K562 (cell line): Measurements from ENCODE around the gene LAMP1. TPM values are rescaled to one million over a fixed set of nuclear protein-coding genes. Genes with fewer than 3 reads are reported as not detected.
A peak's percentile ranks its signal among the peaks of the same experiment; 100 is the strongest.

Experiments
- ATAC-seq: fragments of 200-7000 bp; cut with Tn5 transposase; 3 replicates; pipeline ENCODE4 v1.9.1; 2020; ENCODE audit warnings: moderate library complexity
- BruUV-seq: library from RNA; stranded (reverse); fragments of 400-500 nt; replicated peaks from 2 replicates; lab custom pipeline; 2021; lab: Mats Ljungman, UMichigan
- CTCF ChIA-PET: fragments of 300-600 bp; formaldehyde crosslinking; extraction: SDS; loops from one replicate; lab custom pipeline; 2021; ENCODE audit warnings: low intra/inter-chr PET ratio; lab: Yijun Ruan, JAX
- POLR2A ChIA-PET: fragments of 300-600, 350-650 bp; sonication (Branson Sonifier 250); formaldehyde crosslinking; extraction: SDS; loops from one replicate; lab custom pipeline; 2021; ENCODE audit warnings: antibody characterized with exemption, inconsistent platforms; lab: Yijun Ruan, JAX
- DNase-seq, 4 experiments: peaks; one replicate each; pipeline versions ENCODE4 v3.0.0 to v3.0.0-alpha.2; 2011 to 2018; ENCODE audit warnings: low spot score in 3 of 4, mixed read lengths in 3 of 4; ENCODE audit errors: extremely low read depth in 1 of 4
- FAIRE-seq: peaks from 2 replicates; lab custom pipeline; 2011; peaks lifted over from hg19 to GRCh38; lab: Jason Lieb, UNC
- H2AFZ ChIP-seq: 2 replicates; pipeline ENCODE4 v1.6.0; 2011; ENCODE audit warnings: low read depth, low read length, control low read depth, inconsistent platforms
- H3K27ac ChIP-seq: fragments of 200-600 bp; 3 replicates; pipeline ENCODE4 v1.8.0; 2011; ENCODE audit warnings: low read depth, mild to moderate bottlenecking, control low read depth, inconsistent platforms, low read length, moderate library complexity, mixed read lengths; ENCODE audit errors: extremely low read depth
- H3K27me3 ChIP-seq, 2 experiments: fragments of 300-600 bp in 1 of 2; 2 replicates in 1 of 2; 3 replicates in 1 of 2; pipeline versions ENCODE4 v1.6.0 to v1.8.0; 2011; ENCODE audit warnings: inconsistent platforms in 2 of 2, low read length in 2 of 2, mild to moderate bottlenecking in 1 of 2, mixed read lengths in 1 of 2, moderate library complexity in 1 of 2; ENCODE audit not compliant: control insufficient read depth in 2 of 2, insufficient read depth in 2 of 2
- H3K36me3 ChIP-seq: fragments of 300-600 bp; 3 replicates; pipeline ENCODE4 v1.8.0; 2011; ENCODE audit warnings: mild to moderate bottlenecking, low read length, inconsistent platforms; ENCODE audit not compliant: control insufficient read depth, insufficient read depth
- H3K4me1 ChIP-seq, 2 experiments: fragments of 200-600 bp in 1 of 2; replicated peaks in 1 of 2; 2 replicates in 1 of 2; 3 replicates in 1 of 2; pipeline versions ENCODE4 v1.5.1 to v1.8.0; 2011; ENCODE audit warnings: inconsistent platforms in 2 of 2, low read length in 2 of 2, mild to moderate bottlenecking in 1 of 2, mixed read lengths in 1 of 2, moderate library complexity in 1 of 2; ENCODE audit not compliant: control insufficient read depth in 2 of 2, insufficient read depth in 2 of 2
- H3K4me2 ChIP-seq: 2 replicates; pipeline ENCODE4 v1.6.1; 2011; ENCODE audit warnings: low read length, control low read depth, inconsistent platforms, mixed read lengths; ENCODE audit not compliant: insufficient read depth
- H3K4me3 ChIP-seq: fragments of 200-600 bp; sonication (generic), shearing (Covaris generic); 2 replicates; pipeline ENCODE4 v1.5.1; 2016; ENCODE audit warnings: control low read depth, inconsistent platforms
- H3K79me2 ChIP-seq: fragments of 200-600 bp; 3 replicates; pipeline ENCODE4 v1.8.0; 2011; ENCODE audit warnings: low read length, inconsistent platforms; ENCODE audit not compliant: control insufficient read depth, insufficient read depth
- H3K9ac ChIP-seq, 2 experiments: 2 replicates each; pipeline versions ENCODE4 v1.6.0 to v1.6.1; 2011; ENCODE audit warnings: low read depth in 2 of 2, low read length in 2 of 2, control low read depth in 1 of 2, inconsistent platforms in 1 of 2, mild to moderate bottlenecking in 1 of 2, mixed read lengths in 1 of 2; ENCODE audit not compliant: insufficient read depth in 1 of 2
- H3K9me1 ChIP-seq: one replicate; pipeline ENCODE4 v1.6.0; 2011; ENCODE audit warnings: inconsistent platforms, mild to moderate bottlenecking, low read length, moderate library complexity; ENCODE audit not compliant: control insufficient read depth, insufficient read depth
- H3K9me3 ChIP-seq: replicated peaks from 2 replicates; pipeline ENCODE4 v1.5.1; 2011; ENCODE audit warnings: low read depth, low read length, inconsistent platforms; ENCODE audit not compliant: control insufficient read depth, insufficient read depth
- H4K20me1 ChIP-seq: replicated peaks from 2 replicates; pipeline ENCODE4 v1.6.1; 2011; ENCODE audit warnings: low read length, inconsistent platforms, mixed read lengths; ENCODE audit not compliant: control insufficient read depth, insufficient read depth
- CBFA2T3 ChIP-seq: fragments of 450-650 bp; IDR thresholded peaks from 2 replicates; pipeline ENCODE4 v1.6.1; 2017
- WGBS: fragments of 100-300 bp; shearing (Covaris generic); methylation state at CpG from one replicate; pipeline ENCODE4 v1.1.6; 2016; ENCODE audit warnings: low coverage, mixed read lengths; ENCODE audit not compliant: insufficient coverage; ENCODE audit errors: missing lambda C conversion rate; 5-methylcytosine and 5-hydroxymethylcytosine counted together
- in situ Hi-C: fragments of 300-500 bp; cut with MboI; formaldehyde crosslinking; loops from 4 replicates; pipeline ENCODE4 v1.15.0; 2018; ENCODE audit warnings: inconsistent platforms, mixed read lengths
- intact Hi-C: fragments of 100-400 bp; cut with micrococcal nuclease; formaldehyde crosslinking; loops from 2 replicates; pipeline ENCODE4 v1.14.2; 2022
- polyA plus RNA-seq, 8 experiments: library from polyadenylated mRNA; depleted of rRNA in 4 of 8; stranded (reverse) in 5 of 8; unstranded in 3 of 8; fragments of >200 nt; fragmentation: Nextera tagmentation in 2 of 8; fragmentation: Illumina TruSeq in 1 of 8; extraction: Ambion mirVana in 2 of 8; extraction: Trizol in 1 of 8; gene quantifications; 2 replicates each; pipeline versions ENCODE4 v1.2.1 to v1.2.3, GENCODE V29; 2011 to 2014; ENCODE audit warnings: inconsistent platforms in 1 of 8, missing spikeins in 1 of 8
- total RNA-seq, 7 experiments: library from RNA; depleted of rRNA in 6 of 7; stranded (reverse); fragments of >200 nt in 6 of 7; fragmentation: Illumina TruSeq in 2 of 7; extraction: Trizol in 2 of 7; gene quantifications; 2 replicates each; pipeline versions ENCODE4 v1.2.1 to v1.2.3, GENCODE V29; 2011 to 2021; ENCODE audit warnings: low replicate concordance in 1 of 7
- TF ChIP-seq, protein P1 (sequence below): fragments of 450-650 bp; formaldehyde crosslinking; IDR thresholded peaks from 2 replicates; pipeline ENCODE4 v1.4.0; 2020; ENCODE audit warnings: mild to moderate bottlenecking, moderate library complexity
- TF ChIP-seq, protein P2 (sequence below): fragments of 250-450 bp; sonication (Bioruptor Pico); IDR thresholded peaks from 2 replicates; pipeline ENCODE4 v1.4.0; 2020
- TF ChIP-seq, protein P3 (sequence below), 2 experiments: fragments of 450-650 bp; formaldehyde crosslinking in 1 of 2; IDR thresholded peaks; 2 replicates each; pipeline versions ENCODE4 v1.4.0 to v1.6.1; 2014 to 2020; ENCODE audit warnings: mild to moderate bottlenecking in 2 of 2, borderline replicate concordance in 1 of 2, low read depth in 1 of 2

The LAMP1 gene
- total and polyA plus RNA-seq, 9 of the 15 experiments (the other 6 are each of a cell fraction or from before 2014, with no cell fraction given): 2.2 to 70.1 (median 30.5) TPM

DNA sequence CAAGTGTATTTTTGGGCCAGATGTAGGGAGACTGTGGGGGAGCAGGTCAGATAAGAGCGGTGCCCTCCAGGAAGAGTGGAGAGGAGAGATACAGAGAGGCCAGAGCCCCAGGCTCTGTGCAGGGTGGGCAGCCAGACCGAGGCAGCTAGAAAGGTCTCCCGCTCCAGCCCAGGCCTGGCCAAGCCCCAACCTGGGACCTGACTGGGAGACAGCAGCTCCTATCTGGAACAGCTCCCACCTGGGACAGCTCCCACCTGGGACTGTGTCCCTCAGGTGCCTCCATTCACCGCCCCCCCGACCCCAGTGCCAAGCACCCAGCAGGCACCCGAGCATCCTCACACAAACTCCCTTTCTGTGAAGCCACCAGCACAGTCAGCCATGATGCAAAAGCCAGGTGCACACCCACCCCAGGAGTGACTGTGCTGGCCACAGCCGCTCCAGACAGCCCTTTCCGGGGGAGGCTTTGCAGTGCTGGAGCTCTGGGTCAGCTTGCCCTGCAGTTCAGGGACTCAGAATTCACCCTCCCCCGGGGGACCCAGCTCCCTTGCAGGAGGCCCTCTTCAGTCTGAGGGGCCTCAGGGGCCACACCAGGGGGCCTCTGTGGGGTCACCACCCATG lies 69.0 kb downstream of the LAMP1 start:
- POLR2A ChIA-PET: interaction anchor here (0.9 kb wide), 1 partner anchor 31 kb away, joined by 3 read pairs; no protein-coding TSS in a partner anchor
- peak; percentile 68 for ATAC-seq
- Histone ChIP-seq H3K9ac (peak overlapping the region in 1 of 2 experiments; percentile 31; a peak in 2 of 4 replicates), H3K4me3 (no peak overlapping the region), H3K9me1 (no peaks in the 10 kb centered on the region), H3K27me3 (no peaks in the 10 kb centered on the region), H3K9me3 (no peaks in the 10 kb centered on the region), H3K79me2 (peaks cover 8% of the 10 kb centered on the region; the same call in 2 of the 3 replicates), H3K4me2 (no peak overlapping the region), H3K4me1 (peaks cover 0 to 40% of the 10 kb centered on the region in 2 experiments; a peak in 3 of 5 replicates), H3K36me3 (no peaks in the 10 kb centered on the region), H4K20me1 (no peaks in the 10 kb centered on the region), H2AFZ (no peak overlapping the region), H3K27ac (no peak overlapping the region)
- in situ Hi-C loops (no loop called here), intact Hi-C loops (no loop called here)
- 24% methylated on average over 3 of the region's 9 CpGs for WGBS
- no TSS peak for BruUV-seq
- no peak for FAIRE-seq
- CTCF ChIA-PET: no interaction called here
- DNase-seq: peak in 2 of 4 experiments; percentile 21 to 25
- TF ChIP-seq CBFA2T3: 0 out of 2 replicates have a peak, but pooled peaks have one; percentile 21
- TF ChIP-seq, protein P1, sequence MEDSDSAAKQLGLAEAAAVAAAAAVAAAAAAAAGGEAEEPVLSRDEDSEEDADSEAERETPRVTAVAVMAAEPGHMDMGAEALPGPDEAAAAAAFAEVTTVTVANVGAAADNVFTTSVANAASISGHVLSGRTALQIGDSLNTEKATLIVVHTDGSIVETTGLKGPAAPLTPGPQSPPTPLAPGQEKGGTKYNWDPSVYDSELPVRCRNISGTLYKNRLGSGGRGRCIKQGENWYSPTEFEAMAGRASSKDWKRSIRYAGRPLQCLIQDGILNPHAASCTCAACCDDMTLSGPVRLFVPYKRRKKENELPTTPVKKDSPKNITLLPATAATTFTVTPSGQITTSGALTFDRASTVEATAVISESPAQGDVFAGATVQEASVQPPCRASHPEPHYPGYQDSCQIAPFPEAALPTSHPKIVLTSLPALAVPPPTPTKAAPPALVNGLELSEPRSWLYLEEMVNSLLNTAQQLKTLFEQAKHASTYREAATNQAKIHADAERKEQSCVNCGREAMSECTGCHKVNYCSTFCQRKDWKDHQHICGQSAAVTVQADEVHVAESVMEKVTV (CRISPR knock-in tag): no peak
- TF ChIP-seq, protein P2, sequence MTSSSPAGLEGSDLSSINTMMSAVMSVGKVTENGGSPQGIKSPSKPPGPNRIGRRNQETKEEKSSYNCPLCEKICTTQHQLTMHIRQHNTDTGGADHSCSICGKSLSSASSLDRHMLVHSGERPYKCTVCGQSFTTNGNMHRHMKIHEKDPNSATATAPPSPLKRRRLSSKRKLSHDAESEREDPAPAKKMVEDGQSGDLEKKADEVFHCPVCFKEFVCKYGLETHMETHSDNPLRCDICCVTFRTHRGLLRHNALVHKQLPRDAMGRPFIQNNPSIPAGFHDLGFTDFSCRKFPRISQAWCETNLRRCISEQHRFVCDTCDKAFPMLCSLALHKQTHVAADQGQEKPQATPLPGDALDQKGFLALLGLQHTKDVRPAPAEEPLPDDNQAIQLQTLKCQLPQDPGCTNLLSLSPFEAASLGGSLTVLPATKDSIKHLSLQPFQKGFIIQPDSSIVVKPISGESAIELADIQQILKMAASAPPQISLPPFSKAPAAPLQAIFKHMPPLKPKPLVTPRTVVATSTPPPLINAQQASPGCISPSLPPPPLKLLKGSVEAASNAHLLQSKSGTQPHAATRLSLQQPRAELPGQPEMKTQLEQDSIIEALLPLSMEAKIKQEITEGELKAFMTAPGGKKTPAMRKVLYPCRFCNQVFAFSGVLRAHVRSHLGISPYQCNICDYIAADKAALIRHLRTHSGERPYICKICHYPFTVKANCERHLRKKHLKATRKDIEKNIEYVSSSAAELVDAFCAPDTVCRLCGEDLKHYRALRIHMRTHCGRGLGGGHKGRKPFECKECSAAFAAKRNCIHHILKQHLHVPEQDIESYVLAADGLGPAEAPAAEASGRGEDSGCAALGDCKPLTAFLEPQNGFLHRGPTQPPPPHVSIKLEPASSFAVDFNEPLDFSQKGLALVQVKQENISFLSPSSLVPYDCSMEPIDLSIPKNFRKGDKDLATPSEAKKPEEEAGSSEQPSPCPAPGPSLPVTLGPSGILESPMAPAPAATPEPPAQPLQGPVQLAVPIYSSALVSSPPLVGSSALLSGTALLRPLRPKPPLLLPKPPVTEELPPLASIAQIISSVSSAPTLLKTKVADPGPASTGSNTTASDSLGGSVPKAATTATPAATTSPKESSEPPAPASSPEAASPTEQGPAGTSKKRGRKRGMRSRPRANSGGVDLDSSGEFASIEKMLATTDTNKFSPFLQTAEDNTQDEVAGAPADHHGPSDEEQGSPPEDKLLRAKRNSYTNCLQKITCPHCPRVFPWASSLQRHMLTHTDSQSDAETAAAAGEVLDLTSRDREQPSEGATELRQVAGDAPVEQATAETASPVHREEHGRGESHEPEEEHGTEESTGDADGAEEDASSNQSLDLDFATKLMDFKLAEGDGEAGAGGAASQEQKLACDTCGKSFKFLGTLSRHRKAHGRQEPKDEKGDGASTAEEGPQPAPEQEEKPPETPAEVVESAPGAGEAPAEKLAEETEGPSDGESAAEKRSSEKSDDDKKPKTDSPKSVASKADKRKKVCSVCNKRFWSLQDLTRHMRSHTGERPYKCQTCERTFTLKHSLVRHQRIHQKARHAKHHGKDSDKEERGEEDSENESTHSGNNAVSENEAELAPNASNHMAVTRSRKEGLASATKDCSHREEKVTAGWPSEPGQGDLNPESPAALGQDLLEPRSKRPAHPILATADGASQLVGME (CRISPR knock-in tag): no peak
- TF ChIP-seq, protein P3, sequence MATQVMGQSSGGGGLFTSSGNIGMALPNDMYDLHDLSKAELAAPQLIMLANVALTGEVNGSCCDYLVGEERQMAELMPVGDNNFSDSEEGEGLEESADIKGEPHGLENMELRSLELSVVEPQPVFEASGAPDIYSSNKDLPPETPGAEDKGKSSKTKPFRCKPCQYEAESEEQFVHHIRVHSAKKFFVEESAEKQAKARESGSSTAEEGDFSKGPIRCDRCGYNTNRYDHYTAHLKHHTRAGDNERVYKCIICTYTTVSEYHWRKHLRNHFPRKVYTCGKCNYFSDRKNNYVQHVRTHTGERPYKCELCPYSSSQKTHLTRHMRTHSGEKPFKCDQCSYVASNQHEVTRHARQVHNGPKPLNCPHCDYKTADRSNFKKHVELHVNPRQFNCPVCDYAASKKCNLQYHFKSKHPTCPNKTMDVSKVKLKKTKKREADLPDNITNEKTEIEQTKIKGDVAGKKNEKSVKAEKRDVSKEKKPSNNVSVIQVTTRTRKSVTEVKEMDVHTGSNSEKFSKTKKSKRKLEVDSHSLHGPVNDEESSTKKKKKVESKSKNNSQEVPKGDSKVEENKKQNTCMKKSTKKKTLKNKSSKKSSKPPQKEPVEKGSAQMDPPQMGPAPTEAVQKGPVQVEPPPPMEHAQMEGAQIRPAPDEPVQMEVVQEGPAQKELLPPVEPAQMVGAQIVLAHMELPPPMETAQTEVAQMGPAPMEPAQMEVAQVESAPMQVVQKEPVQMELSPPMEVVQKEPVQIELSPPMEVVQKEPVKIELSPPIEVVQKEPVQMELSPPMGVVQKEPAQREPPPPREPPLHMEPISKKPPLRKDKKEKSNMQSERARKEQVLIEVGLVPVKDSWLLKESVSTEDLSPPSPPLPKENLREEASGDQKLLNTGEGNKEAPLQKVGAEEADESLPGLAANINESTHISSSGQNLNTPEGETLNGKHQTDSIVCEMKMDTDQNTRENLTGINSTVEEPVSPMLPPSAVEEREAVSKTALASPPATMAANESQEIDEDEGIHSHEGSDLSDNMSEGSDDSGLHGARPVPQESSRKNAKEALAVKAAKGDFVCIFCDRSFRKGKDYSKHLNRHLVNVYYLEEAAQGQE (IDR thresholded peaks at IDR 0.05; ENCODE audit: borderline replicate concordance): peak; percentile 40
- TF ChIP-seq, protein P3 (CRISPR knock-in tag; IDR thresholded peaks at IDR 0.05; ENCODE audit: low read depth): no peak
